HCT116 (cell line): ENCODE measurements around the gene ENTHD1. TPM values are rescaled to one million over a fixed set of nuclear protein-coding genes. Genes with fewer than 3 reads are reported as not detected.

Experiments
- ATAC-seq: fragments of 200-7000 bp; cut with Tn5 transposase; 2 replicates; pipeline ENCODE4 v1.9.1; 2020; ENCODE audit warnings: mild to moderate bottlenecking, moderate library complexity
- BruUV-seq: library from RNA; stranded (reverse); fragments of 400-500 nt; replicated peaks from 2 replicates; lab custom pipeline; 2021; lab: Mats Ljungman, UMichigan
- CTCF ChIA-PET: fragments of 300-600 bp; sonication (Branson Sonifier 250); formaldehyde crosslinking; loops from one replicate; lab custom pipeline; 2021; ENCODE audit warnings: antibody characterized with exemption; lab: Charles Lee
- POLR2A ChIA-PET: fragments of 300-600, 350-600 bp; sonication (Branson Sonifier 250); formaldehyde crosslinking; loops from one replicate; lab custom pipeline; 2021; ENCODE audit warnings: antibody characterized with exemption; lab: Charles Lee
- RAD21 ChIA-PET, 2 experiments: fragments of 300-600 bp; sonication (Branson Sonifier 250); formaldehyde crosslinking; loops; one replicate each; lab custom pipeline; 2023; ENCODE audit warnings: low total read pairs in 2 of 2; ENCODE audit not compliant: uncharacterized antibody in 2 of 2, unreplicated experiment in 2 of 2, low non-redundant PET in 1 of 2; lab: Charles Lee
- DNase-seq: peaks from one replicate; pipeline ENCODE4 v3.0.0-alpha.2; 2010; ENCODE audit warnings: low read depth, low spot score
- H2AFZ ChIP-seq: fragments of 200-600 bp; shearing (Covaris generic), sonication (generic); 2 replicates; pipeline ENCODE4 v1.6.1; 2017; ENCODE audit warnings: low read depth, mixed run types, mixed read lengths, antibody characterized with exemption, low read length; ENCODE audit not compliant: poor library complexity, severe bottlenecking
- H3K27ac ChIP-seq: 2 replicates; pipeline ENCODE4 v1.5.1; 2012; ENCODE audit warnings: low read depth, low read length
- H3K27me3 ChIP-seq: fragments of 200-600 bp; sonication (generic); 2 replicates; pipeline ENCODE4 v1.6.1; 2016; ENCODE audit warnings: mixed run types, low read length, mixed read lengths; ENCODE audit not compliant: insufficient read depth
- H3K36me3 ChIP-seq, 2 experiments: fragments of 200-500 bp in 1 of 2; fragments of 200-600 bp in 1 of 2; sonication (Bioruptor generic) in 1 of 2; sonication (generic) in 1 of 2; 2 replicates each; pipeline versions ENCODE4 v1.5.1 to v1.6.1; 2014 to 2016; ENCODE audit warnings: low read length in 2 of 2, inconsistent platforms in 1 of 2, mixed read lengths in 1 of 2, mixed run types in 1 of 2; ENCODE audit not compliant: insufficient read depth in 2 of 2, control insufficient read depth in 1 of 2
- H3K4me1 ChIP-seq, 2 experiments: fragments of 200-600 bp in 1 of 2; sonication (generic) in 1 of 2; 2 replicates each; pipeline versions ENCODE4 v1.5.1 to v1.6.1; 2012 to 2017; ENCODE audit warnings: low read length in 2 of 2, inconsistent platforms in 1 of 2, mild to moderate bottlenecking in 1 of 2, mixed read lengths in 1 of 2, mixed run types in 1 of 2, moderate library complexity in 1 of 2; ENCODE audit not compliant: insufficient read depth in 2 of 2, control insufficient read depth in 1 of 2
- H3K4me2 ChIP-seq: fragments of 200-600 bp; sonication (generic); 2 replicates; pipeline ENCODE4 v1.6.1; 2017; ENCODE audit warnings: mixed run types, low read length, mixed read lengths
- H3K4me3 ChIP-seq, 2 experiments: fragments of 200-600 bp in 1 of 2; sonication (generic) in 1 of 2; replicated peaks in 1 of 2; 2 replicates each; pipeline ENCODE4 v1.5.1; 2011 to 2016; ENCODE audit warnings: low read length in 2 of 2, control low read depth in 1 of 2, low read depth in 1 of 2, mild to moderate bottlenecking in 1 of 2, mixed read lengths in 1 of 2, mixed run types in 1 of 2
- H3K79me2 ChIP-seq: fragments of 200-600 bp; sonication (generic); 2 replicates; pipeline ENCODE4 v1.6.1; 2017; ENCODE audit warnings: mild to moderate bottlenecking, mixed run types, low read length, moderate library complexity, mixed read lengths; ENCODE audit not compliant: insufficient read depth
- H3K9ac ChIP-seq: fragments of 200-600 bp; sonication (generic); 2 replicates; pipeline ENCODE4 v1.6.1; 2016; ENCODE audit warnings: low read length, mixed read lengths
- H3K9me2 ChIP-seq: fragments of 200-600 bp; sonication (generic), shearing (Covaris generic); 2 replicates; pipeline ENCODE4 v1.6.1; 2017; ENCODE audit warnings: mixed run types, mild to moderate bottlenecking, moderate library complexity; ENCODE audit not compliant: insufficient read depth
- H3K9me3 ChIP-seq, 2 experiments: fragments of 200-500 bp in 1 of 2; fragments of 200-600 bp in 1 of 2; sonication (Bioruptor generic) in 1 of 2; sonication (generic) in 1 of 2; 2 replicates each; pipeline ENCODE4 v1.6.1; 2014 to 2017; ENCODE audit warnings: low read length in 2 of 2, mixed read lengths in 2 of 2, inconsistent platforms in 1 of 2, low read depth in 1 of 2, mild to moderate bottlenecking in 1 of 2, mixed run types in 1 of 2, moderate library complexity in 1 of 2; ENCODE audit not compliant: control insufficient read depth in 1 of 2, insufficient read depth in 1 of 2
- H4K20me1 ChIP-seq: fragments of 200-600 bp; sonication (generic), shearing (Covaris generic); 2 replicates; pipeline ENCODE4 v1.6.1; 2017; ENCODE audit warnings: mixed run types, mild to moderate bottlenecking, moderate library complexity; ENCODE audit not compliant: insufficient read depth
- CEBPB ChIP-seq: IDR thresholded peaks from 2 replicates; pipeline ENCODE4 v1.6.1; 2012; ENCODE audit warnings: low read depth
- ELF1 ChIP-seq: IDR thresholded peaks from 2 replicates; pipeline ENCODE4 v1.6.1; 2012; ENCODE audit warnings: low read depth, borderline replicate concordance
- POLR2AphosphoS5 ChIP-seq: IDR thresholded peaks from 2 replicates; pipeline ENCODE4 v1.6.1; 2011; ENCODE audit warnings: mild to moderate bottlenecking, low read depth, low read length, moderate library complexity
- SIN3A ChIP-seq: IDR thresholded peaks from 2 replicates; pipeline ENCODE4 v1.6.1; 2012; ENCODE audit warnings: low read depth
- SRF ChIP-seq: IDR thresholded peaks from 2 replicates; pipeline ENCODE4 v1.6.1; 2012; ENCODE audit warnings: low read depth
- YY1 ChIP-seq: IDR thresholded peaks from 2 replicates; pipeline ENCODE4 v1.6.1; 2011; ENCODE audit warnings: low read length, low read depth, moderate library complexity, mild to moderate bottlenecking; ENCODE audit not compliant: insufficient replicate concordance; ENCODE audit errors: extremely low read depth
- ZBTB33 ChIP-seq: IDR thresholded peaks from 2 replicates; pipeline ENCODE4 v1.6.1; 2011; ENCODE audit warnings: mild to moderate bottlenecking, low read length, moderate library complexity; ENCODE audit not compliant: insufficient replicate concordance; ENCODE audit errors: extremely low read depth
- ZFX ChIP-seq: fragments of 450-650 bp; IDR thresholded peaks from 2 replicates; pipeline ENCODE4 v1.6.1; 2017
- intact Hi-C: fragments of 100-400 bp; cut with micrococcal nuclease; formaldehyde crosslinking; loops from 2 replicates; pipeline ENCODE4 v1.10.0; 2022
- total RNA-seq: library from RNA; stranded (reverse); gene quantifications from one replicate; pipeline ENCODE4 v1.2.1, GENCODE V29; 2021; ENCODE audit not compliant: unreplicated experiment

Gene ENTHD1
- total RNA-seq, 1 experiment from 2014 or later, result not detected

GRCh38 chr22:39938509-39939111 lies 45.0 kb upstream of the ENTHD1 start:
- H3K9me2 ChIP-seq, result no peaks in the 10 kb centered on the region
- CTCF ChIA-PET, result no interaction called here
- H3K4me1 ChIP-seq, result no peaks in the 10 kb centered on the region
- intact Hi-C loops, result loop anchor here (10.0 kb wide), 2 partner anchors 404 to 406 kb away; partner anchors contain the start of genes ADSL and RPS19BP1
- DNase-seq (no peak), ATAC-seq (no peak)
- no TSS peak for BruUV-seq
- no peak overlapping the region for H2AFZ ChIP-seq
- no peak overlapping the region for H3K4me3 ChIP-seq
- no peaks in the 10 kb centered on the region for H3K36me3 ChIP-seq
- POLR2A ChIA-PET, result no interaction called here
- TF ChIP-seq ZFX (no peak), ELF1 (no peak), CEBPB (no peak), SIN3A (no peak), POLR2AphosphoS5 (no peak), ZBTB33 (no peak), SRF (no peak)
- no peak overlapping the region for H3K4me2 ChIP-seq
- H3K27me3 ChIP-seq, result peaks cover 47% of the 10 kb centered on the region
- no peaks in the 10 kb centered on the region for H4K20me1 ChIP-seq
- H3K79me2 ChIP-seq, result no peaks in the 10 kb centered on the region
- RAD21 ChIA-PET, result no interaction called here
- no peaks in the 10 kb centered on the region for H3K9me3 ChIP-seq
- no peak overlapping the region for H3K27ac ChIP-seq
- H3K9ac ChIP-seq, result no peak overlapping the region

GRCh38 chr22:39937906-39938305 lies 44.3 kb upstream of the ENTHD1 start:
- Histone ChIP-seq H3K9ac (no peak overlapping the region), H2AFZ (no peak overlapping the region), H3K79me2 (no peaks in the 10 kb centered on the region), H4K20me1 (no peaks in the 10 kb centered on the region), H3K4me2 (no peak overlapping the region), H3K27me3 (peaks cover 49% of the 10 kb centered on the region), H3K9me3 (no peaks in the 10 kb centered on the region), H3K9me2 (no peaks in the 10 kb centered on the region), H3K27ac (no peak overlapping the region), H3K36me3 (no peaks in the 10 kb centered on the region), H3K4me3 (no peak overlapping the region), H3K4me1 (no peaks in the 10 kb centered on the region)
- TF ChIP-seq ELF1 (no peak), POLR2AphosphoS5 (no peak), YY1 (no peak), SIN3A (no peak), SRF (no peak)
- ChIA-PET CTCF (interaction anchor here (1.3 kb wide), 1 partner anchor 86 kb away, joined by 6 read pairs; no protein-coding TSS in a partner anchor), RAD21 (no interaction called here), POLR2A (no interaction called here)
- BruUV-seq, result no TSS peak
- no peak for ATAC-seq
- DNase-seq, result no peak
- intact Hi-C loops, result loop anchor here (10.0 kb wide), 2 partner anchors 403 to 407 kb away; partner anchors contain the start of genes ADSL and RPS19BP1
